Gastrocnemius medialis (tissue), 4 donors: ENCODE data around the gene HFM1.
"Not testable (repeated sequence)": the region's sequence is repeated elsewhere in the genome, so short reads cannot be mapped to it uniquely, and the experiment has no call there.

Experiments
- CTCF ChIP-seq, 5 experiments: fragments of 450-650 bp in 3 of 5; fragments of 200-600 bp in 2 of 5; sonication (generic) in 2 of 5; IDR thresholded peaks in 4 of 5; conservative IDR thresholded peaks in 1 of 5; 1 replicate in 4 of 5; 2 replicates in 1 of 5; pipeline ENCODE4 v1.5.1; 2016 to 2019; ENCODE audit warnings: antibody characterized with exemption in 5 of 5, mild to moderate bottlenecking in 3 of 5, moderate library complexity in 3 of 5
- POLR2A ChIP-seq, 2 donors: fragments of 450-650 bp; IDR thresholded peaks; one replicate each; pipeline ENCODE4 v1.6.1; 2017; ENCODE audit warnings: antibody characterized with exemption in 2 of 2, mild to moderate bottlenecking in 2 of 2, moderate library complexity in 2 of 2

GRCh38 chr1:91441980-91442379, 37.3 kb upstream of the HFM1 start:
- TF ChIP-seq CTCF (IDR thresholded peaks at IDR 0.05 in 4 of 5, conservative IDR thresholded peaks at IDR 0.05 in 1 of 5); POLR2A (IDR thresholded peaks at IDR 0.05): not testable (repeated sequence)
